A549 (cell line): ENCODE results near the gene ITCH. TPM values are rescaled to one million over a fixed set of nuclear protein-coding genes. Genes with fewer than 3 reads are reported as not detected.

Experiments
- ATAC-seq, 2 experiments: fragments of 200-7000 bp in 1 of 2; fragments of >200 bp in 1 of 2; cut with Nextera tagmentation in 1 of 2; cut with Tn5 transposase in 1 of 2; 3 replicates each; pipeline versions ENCODE4 v1.8.0 to v1.9.1; 2018 to 2020; ENCODE audit warnings: mild to moderate bottlenecking in 1 of 2, moderate library complexity in 1 of 2
- CTCF ChIA-PET: fragments of 300-600 bp; sonication (Branson Sonifier 250); formaldehyde crosslinking; extraction: SDS; loops from one replicate; lab custom pipeline; 2021; ENCODE audit warnings: antibody characterized with exemption, inconsistent platforms; lab: Yijun Ruan, JAX
- POLR2A ChIA-PET: fragments of 350-600 bp; formaldehyde crosslinking; extraction: SDS; loops from one replicate; lab custom pipeline; 2021; ENCODE audit warnings: antibody characterized with exemption, inconsistent platforms; lab: Yijun Ruan, JAX
- DNase-seq, 2 experiments: peaks; one replicate each; pipeline versions ENCODE4 v3.0.0 to v3.0.0-alpha.2; 2011 to 2016; ENCODE audit warnings: low read depth in 1 of 2, low spot score in 1 of 2
- FAIRE-seq: peaks from 2 replicates; lab custom pipeline; 2011; peaks lifted over from hg19 to GRCh38; lab: Jason Lieb, UNC
- H3K27ac ChIP-seq, 2 experiments: fragments of >200 bp; sonication (Bioruptor Twin); formaldehyde crosslinking; 3 replicates each; pipeline ENCODE4 v1.5.1; 2016 to 2017
- H3K4me1 ChIP-seq: fragments of >200 bp; sonication (Bioruptor Twin); formaldehyde crosslinking; 3 replicates; pipeline ENCODE4 v1.6.1; 2016
- H3K4me2 ChIP-seq: fragments of >200 bp; sonication (Bioruptor Twin); formaldehyde crosslinking; 3 replicates; pipeline ENCODE4 v1.6.1; 2016
- H3K4me3 ChIP-seq: fragments of >200 bp; sonication (Bioruptor Twin); formaldehyde crosslinking; 3 replicates; pipeline ENCODE4 v1.5.1; 2016
- H3K9me3 ChIP-seq: fragments of >200 bp; sonication (Bioruptor Twin); formaldehyde crosslinking; 3 replicates; pipeline ENCODE4 v1.6.1; 2016
- BHLHE40 ChIP-seq: IDR thresholded peaks from 2 replicates; pipeline ENCODE4 v1.6.1; 2012; ENCODE audit warnings: low read depth, low read length, inconsistent platforms
- CHD4 ChIP-seq: fragments of 200-600 bp; sonication (generic); IDR thresholded peaks from 2 replicates; pipeline ENCODE4 v1.6.1; 2016; ENCODE audit warnings: antibody characterized with exemption, mild to moderate bottlenecking, borderline replicate concordance
- EP300 ChIP-seq, 2 experiments: fragments of >200 bp; sonication (Bioruptor Twin); formaldehyde crosslinking; IDR thresholded peaks; 2 replicates in 1 of 2; 3 replicates in 1 of 2; pipeline ENCODE4 v1.6.1; 2016 to 2017
- ESRRA ChIP-seq: fragments of 150-350 bp; IDR thresholded peaks from 2 replicates; pipeline ENCODE4 v1.6.1; 2014; ENCODE audit warnings: mild to moderate bottlenecking, low read length, borderline replicate concordance
- FOSL2 ChIP-seq, 2 experiments: fragments of 450-650 bp in 1 of 2; fragments of >200 bp in 1 of 2; sonication (Bioruptor Twin) in 1 of 2; formaldehyde crosslinking; IDR thresholded peaks; 2 replicates each; pipeline versions ENCODE4 v1.5.0 to v1.6.1; 2016 to 2020; ENCODE audit warnings: mild to moderate bottlenecking in 1 of 2, moderate library complexity in 1 of 2
- FOXS1 ChIP-seq: fragments of 250-450 bp; sonication (Bioruptor Pico); IDR thresholded peaks from 2 replicates; pipeline ENCODE4 v1.5.0; 2020; ENCODE audit warnings: mild to moderate bottlenecking, moderate library complexity
- HOXB13 ChIP-seq: fragments of 250-450 bp; sonication (Bioruptor Pico); IDR thresholded peaks from 2 replicates; pipeline ENCODE4 v1.5.0; 2020; ENCODE audit warnings: low read depth, mild to moderate bottlenecking, moderate library complexity
- JUN ChIP-seq, 2 experiments: fragments of >200 bp; sonication (Bioruptor Twin); formaldehyde crosslinking; IDR thresholded peaks; 2 replicates in 1 of 2; 3 replicates in 1 of 2; pipeline ENCODE4 v1.6.1; 2016 to 2017
- MAFK ChIP-seq: fragments of 450-650 bp; IDR thresholded peaks from 2 replicates; pipeline ENCODE4 v1.6.1; 2014; ENCODE audit not compliant: partially characterized antibody
- MYC ChIP-seq: IDR thresholded peaks from 2 replicates; pipeline ENCODE4 v1.6.1; 2012; ENCODE audit warnings: mild to moderate bottlenecking, inconsistent platforms, low read length, improper control_type of control experiment, borderline replicate concordance
- NFE2L2 ChIP-seq: fragments of 150-350 bp; conservative IDR thresholded peaks from 2 replicates; pipeline ENCODE4 v1.6.1; 2014; ENCODE audit warnings: low read length
- NR3C1 ChIP-seq: fragments of >200 bp; sonication (Bioruptor Twin); formaldehyde crosslinking; IDR thresholded peaks from 3 replicates; pipeline ENCODE4 v1.6.1; 2017
- POLR2AphosphoS2 ChIP-seq: conservative IDR thresholded peaks from 2 replicates; pipeline ENCODE4 v1.6.1; 2012; ENCODE audit warnings: low read length, improper control_type of control experiment, inconsistent platforms
- RAD21 ChIP-seq, 2 experiments: fragments of >200 bp in 1 of 2; sonication (Bioruptor Twin) in 1 of 2; formaldehyde crosslinking in 1 of 2; IDR thresholded peaks in 1 of 2; conservative IDR thresholded peaks in 1 of 2; 2 replicates in 1 of 2; 3 replicates in 1 of 2; pipeline ENCODE4 v1.6.1; 2012 to 2018; ENCODE audit warnings: inconsistent platforms in 1 of 2
- RARB ChIP-seq: fragments of 250-450 bp; sonication (Bioruptor Pico); IDR thresholded peaks from 2 replicates; pipeline ENCODE4 v1.8.0; 2021; ENCODE audit warnings: mild to moderate bottlenecking, moderate library complexity
- RCOR1 ChIP-seq: fragments of 150-350 bp; IDR thresholded peaks from 2 replicates; pipeline ENCODE4 v1.6.1; 2014; ENCODE audit warnings: antibody characterized with exemption, low read length, low read depth
- REST ChIP-seq: fragments of 200-600 bp; sonication (generic); IDR thresholded peaks from 2 replicates; pipeline ENCODE4 v1.6.1; 2016; ENCODE audit warnings: antibody characterized with exemption, mild to moderate bottlenecking, moderate library complexity
- SMC3 ChIP-seq: fragments of >200 bp; sonication (Bioruptor Twin); formaldehyde crosslinking; IDR thresholded peaks from 3 replicates; pipeline ENCODE4 v1.6.1; 2018; ENCODE audit warnings: inconsistent platforms
- TFCP2L1 ChIP-seq: fragments of 250-450 bp; sonication (Bioruptor Pico); IDR thresholded peaks from 2 replicates; pipeline ENCODE4 v1.5.0; 2021; ENCODE audit warnings: mild to moderate bottlenecking
- TP53 ChIP-seq: fragments of 250-450 bp; sonication (Bioruptor Pico); IDR thresholded peaks from 2 replicates; pipeline ENCODE4 v1.5.0; 2021; ENCODE audit warnings: mild to moderate bottlenecking, moderate library complexity
- ZC3H11A ChIP-seq: fragments of 450-650 bp; IDR thresholded peaks from 2 replicates; pipeline ENCODE4 v1.6.1; 2014; ENCODE audit warnings: antibody characterized with exemption, mild to moderate bottlenecking
- ZSCAN20 ChIP-seq: fragments of 250-450 bp; sonication (Bioruptor Pico); IDR thresholded peaks from 2 replicates; pipeline ENCODE4 v1.8.0; 2022; ENCODE audit warnings: mild to moderate bottlenecking, moderate library complexity
- WGBS: methylation state at CpG from one replicate; pipeline ENCODE4 v1.1.6; 2017; ENCODE audit errors: missing lambda C conversion rate; 5-methylcytosine and 5-hydroxymethylcytosine counted together
- polyA plus RNA-seq, 4 experiments: library from polyadenylated mRNA; depleted of rRNA in 3 of 4; stranded (reverse); fragments of >200 nt; fragmentation: RNase III in 1 of 4; extraction: RNeasy Plus Mini Kit Qiagen cat#74134 plus additional on column Dnase treatment in 1 of 4; gene quantifications; 2 replicates in 3 of 4; 3 replicates in 1 of 4; pipeline ENCODE4 v1.2.3, GENCODE V29; 2011 to 2017
- TF ChIP-seq, protein P1 (sequence below): fragments of >200 bp; sonication (Bioruptor Twin); formaldehyde crosslinking; IDR thresholded peaks from 3 replicates; pipeline ENCODE4 v1.5.1; 2016
- TF ChIP-seq, protein P2 (sequence below): fragments of 150-350 bp; IDR thresholded peaks from 2 replicates; pipeline ENCODE4 v1.6.1; 2014; ENCODE audit warnings: low read depth, mild to moderate bottlenecking, low read length

Gene ITCH
- polyA plus RNA-seq, 2 of the 4 experiments (the other 2 are of a cell fraction), result 23.9 to 24.4 TPM

DNA sequence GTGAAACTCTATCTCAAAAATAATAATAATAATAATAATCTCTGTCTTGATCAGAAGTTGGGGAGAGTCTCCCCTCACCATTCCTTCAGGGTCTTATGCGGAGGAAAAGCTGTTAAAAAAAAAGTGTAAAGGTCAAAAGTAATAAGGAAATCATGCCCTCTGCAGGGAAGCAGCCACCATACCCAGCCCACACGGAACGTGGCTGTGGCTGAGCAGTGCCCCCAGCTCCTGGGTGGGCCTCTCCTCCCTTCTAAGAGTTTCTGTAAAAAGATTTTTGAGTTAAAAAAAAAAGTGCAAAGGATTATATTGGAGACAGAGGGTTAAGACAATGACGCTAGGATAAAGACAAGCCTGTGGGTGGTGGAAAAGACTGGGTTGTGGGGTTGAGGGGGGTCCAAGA, 29.3 kb upstream of the ITCH start:
- no peak for TF ChIP-seq POLR2AphosphoS2
- TF ChIP-seq, protein P1, sequence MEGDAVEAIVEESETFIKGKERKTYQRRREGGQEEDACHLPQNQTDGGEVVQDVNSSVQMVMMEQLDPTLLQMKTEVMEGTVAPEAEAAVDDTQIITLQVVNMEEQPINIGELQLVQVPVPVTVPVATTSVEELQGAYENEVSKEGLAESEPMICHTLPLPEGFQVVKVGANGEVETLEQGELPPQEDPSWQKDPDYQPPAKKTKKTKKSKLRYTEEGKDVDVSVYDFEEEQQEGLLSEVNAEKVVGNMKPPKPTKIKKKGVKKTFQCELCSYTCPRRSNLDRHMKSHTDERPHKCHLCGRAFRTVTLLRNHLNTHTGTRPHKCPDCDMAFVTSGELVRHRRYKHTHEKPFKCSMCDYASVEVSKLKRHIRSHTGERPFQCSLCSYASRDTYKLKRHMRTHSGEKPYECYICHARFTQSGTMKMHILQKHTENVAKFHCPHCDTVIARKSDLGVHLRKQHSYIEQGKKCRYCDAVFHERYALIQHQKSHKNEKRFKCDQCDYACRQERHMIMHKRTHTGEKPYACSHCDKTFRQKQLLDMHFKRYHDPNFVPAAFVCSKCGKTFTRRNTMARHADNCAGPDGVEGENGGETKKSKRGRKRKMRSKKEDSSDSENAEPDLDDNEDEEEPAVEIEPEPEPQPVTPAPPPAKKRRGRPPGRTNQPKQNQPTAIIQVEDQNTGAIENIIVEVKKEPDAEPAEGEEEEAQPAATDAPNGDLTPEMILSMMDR, result no peak
- TF ChIP-seq EP300 (IDR thresholded peaks at IDR 0.05), result no peak
- TF ChIP-seq MYC, result no peak
- no peak for TF ChIP-seq FOSL2 (IDR thresholded peaks at IDR 0.05)
- no peak for TF ChIP-seq FOSL2 (CRISPR knock-in tag; IDR thresholded peaks at IDR 0.05)
- no peak for TF ChIP-seq CHD4
- TF ChIP-seq HOXB13 (CRISPR knock-in tag), result no peak
- Histone ChIP-seq H3K4me1 (peaks cover 19% of the 10 kb centered on the region; the same call in 2 of the 3 replicates), H3K9me3 (no peaks in the 10 kb centered on the region), H3K27ac (no peak overlapping the region), H3K4me3 (no peak overlapping the region), H3K4me2 (no peak overlapping the region)
- no peak for DNase-seq
- ChIA-PET CTCF (interaction anchor here (1.0 to 7.8 kb wide), 2 partner anchors 21 to 435 kb away, joined by 6 to 66 read pairs; no protein-coding TSS in a partner anchor), POLR2A (interaction anchor here (0.5 kb wide), 1 partner anchor 13 kb away, joined by 4 read pairs; no protein-coding TSS in a partner anchor)
- whole genome bisulfite sequencing, result 87% methylated on average over 4 of the region's 4 CpGs
- no peak for ATAC-seq
- FAIRE-seq, result no peak

DNA sequence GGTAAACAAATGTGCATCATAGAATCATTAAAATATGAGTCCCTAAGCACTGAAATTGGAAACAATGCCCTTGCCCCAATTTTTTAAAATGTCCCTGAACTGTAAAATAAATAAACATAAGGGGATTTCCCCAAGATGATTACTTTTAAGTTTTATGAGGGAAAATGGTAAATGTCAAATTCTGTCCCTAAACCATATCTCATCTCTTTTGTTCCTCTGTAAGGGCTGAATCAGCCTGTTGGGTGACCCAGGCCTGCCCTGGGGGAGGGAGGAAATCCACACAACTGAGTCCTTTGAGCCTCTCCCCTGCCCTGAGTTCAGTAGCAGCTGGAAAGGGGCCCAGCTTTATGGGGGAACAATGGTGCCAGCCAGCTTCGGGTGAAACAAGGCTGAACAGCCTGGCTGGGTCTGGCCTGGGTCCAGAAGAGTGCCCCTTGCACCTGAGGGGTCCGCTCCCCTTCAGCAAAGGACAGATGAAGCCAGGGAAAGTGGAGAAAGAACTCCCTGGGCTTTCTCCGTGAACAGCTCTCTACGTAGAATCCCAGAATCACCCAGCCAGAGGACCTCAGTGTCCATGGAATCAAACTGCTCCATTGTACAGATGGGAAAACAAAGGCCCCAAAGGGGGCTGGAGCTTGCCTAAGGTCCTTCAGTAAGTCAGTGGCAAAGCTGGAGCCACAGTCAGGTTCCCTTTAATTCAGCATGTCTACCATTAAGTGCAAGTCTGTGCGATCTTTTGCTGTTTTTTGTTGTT, 28.2 kb upstream of the ITCH start:
- H3K27ac ChIP-seq, result peak overlapping the region in 1 of 2 experiments; percentile 57; a peak in 3 of 6 replicates
- peak in 1 of 2 experiments; percentile 43; a peak in 1 of 6 replicates for ATAC-seq
- no peak for TF ChIP-seq EP300 (IDR thresholded peaks at IDR 0.05)
- TF ChIP-seq ZSCAN20 (CRISPR knock-in tag), result no peak
- no peak for TF ChIP-seq BHLHE40
- no peak for TF ChIP-seq RCOR1
- no peak for TF ChIP-seq POLR2AphosphoS2
- no peak for TF ChIP-seq RARB (CRISPR knock-in tag)
- TF ChIP-seq MYC, result no peak
- TF ChIP-seq FOXS1 (CRISPR knock-in tag), result no peak
- no peak for TF ChIP-seq RAD21 (conservative IDR thresholded peaks at IDR 0.05 in 1 of 2, IDR thresholded peaks at IDR 0.05 in 1 of 2)
- TF ChIP-seq REST, result no peak
- no peak for TF ChIP-seq ZC3H11A
- no peak for TF ChIP-seq MAFK
- no peak for TF ChIP-seq NR3C1
- TF ChIP-seq TFCP2L1 (CRISPR knock-in tag), result no peak
- TF ChIP-seq SMC3, result no peak
- TF ChIP-seq JUN (IDR thresholded peaks at IDR 0.05), result no peak
- TF ChIP-seq ESRRA, result no peak
- TF ChIP-seq, protein P2, sequence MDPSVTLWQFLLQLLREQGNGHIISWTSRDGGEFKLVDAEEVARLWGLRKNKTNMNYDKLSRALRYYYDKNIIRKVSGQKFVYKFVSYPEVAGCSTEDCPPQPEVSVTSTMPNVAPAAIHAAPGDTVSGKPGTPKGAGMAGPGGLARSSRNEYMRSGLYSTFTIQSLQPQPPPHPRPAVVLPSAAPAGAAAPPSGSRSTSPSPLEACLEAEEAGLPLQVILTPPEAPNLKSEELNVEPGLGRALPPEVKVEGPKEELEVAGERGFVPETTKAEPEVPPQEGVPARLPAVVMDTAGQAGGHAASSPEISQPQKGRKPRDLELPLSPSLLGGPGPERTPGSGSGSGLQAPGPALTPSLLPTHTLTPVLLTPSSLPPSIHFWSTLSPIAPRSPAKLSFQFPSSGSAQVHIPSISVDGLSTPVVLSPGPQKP, result no peak
- TF ChIP-seq TP53, result no peak
- TF ChIP-seq NFE2L2, result no peak
- H3K4me3 ChIP-seq, result no peak overlapping the region
- ChIA-PET POLR2A (interaction anchor here (0.6 to 1.0 kb wide), 2 partner anchors 27 to 28 kb away, joined by 3 read pairs; partner anchors contain the start of gene ITCH), CTCF (interaction anchor here (0.7 to 7.8 kb wide), 6 partner anchors 11 to 434 kb away, joined by 3 to 66 read pairs (median 3); no protein-coding TSS in a partner anchor)
- 75% methylated on average over 5 of the region's 5 CpGs for WGBS
- no peak for FAIRE-seq
- peak overlapping the region; percentile 2; the same call in 1 of the 3 replicates for H3K4me2 ChIP-seq
- peaks cover 19% of the 10 kb centered on the region; the same call in 2 of the 3 replicates for H3K4me1 ChIP-seq
- DNase-seq, result no peak
- no peaks in the 10 kb centered on the region for H3K9me3 ChIP-seq
